ENCODE data around the gene WASL. TPM values are rescaled to one million over a fixed set of nuclear protein-coding genes. Genes with fewer than 3 reads are reported as not detected.
A peak's percentile ranks its signal among the peaks of the same experiment; 100 is the strongest.

WASL gene
- total and polyA plus RNA-seq, 3 donors from 2014 or later = 43.3 to 69.3 (median 62.6) TPM

DNA sequence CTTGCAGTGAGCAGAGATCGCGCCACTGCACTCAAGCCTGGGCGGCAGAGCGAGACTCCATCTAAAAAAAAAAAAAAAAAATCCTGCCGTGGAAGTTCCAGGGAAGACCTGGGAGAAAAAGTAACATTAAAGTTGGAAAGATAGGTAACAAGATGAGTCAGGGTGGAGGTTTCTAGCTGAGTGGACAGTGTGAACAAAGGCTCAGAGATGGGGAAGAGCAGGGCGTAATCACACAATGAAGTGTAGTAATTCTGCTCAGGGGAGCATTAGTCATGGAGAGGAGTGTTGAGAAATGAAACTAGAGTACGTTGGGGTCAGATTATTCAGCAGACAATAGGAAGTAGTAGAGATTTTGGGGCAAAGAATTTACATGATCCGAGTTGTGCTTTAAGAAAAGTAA, 21.6 kb upstream of the WASL start:
- Histone ChIP-seq H3K27me3 (no peaks in the 10 kb centered on the region), H3K9me3 (no peaks in the 10 kb centered on the region), H3K4me3 (peak overlapping the region in 1 of 2 donors; percentile 23), H3K27ac (no peak overlapping the region), H3K36me3 (ENCODE audit: low read depth, missing control alignments) (no peaks in the 10 kb centered on the region), H3K4me1 (no peaks in the 10 kb centered on the region)
- no peak for DNase-seq
- TF ChIP-seq CTCF (IDR thresholded peaks at IDR 0.05) = no peak
- TF ChIP-seq POLR2A (IDR thresholded peaks at IDR 0.05) = no peak
- WGBS, 2 donors = 62 to 72% methylated on average over 8 of the region's 8 CpGs
- intact Hi-C loops (cut with DNase I; ENCODE audit: low total_unique reads) = no loop called here

GRCh38 chr7:123769371-123769770, 20.6 kb upstream of the WASL start:
- Histone ChIP-seq H3K4me1 (no peaks in the 10 kb centered on the region), H3K27ac (no peak overlapping the region), H3K27me3 (no peaks in the 10 kb centered on the region), H3K36me3 (ENCODE audit: low read depth, missing control alignments) (no peaks in the 10 kb centered on the region), H3K9me3 (no peaks in the 10 kb centered on the region), H3K4me3 (no peak overlapping the region)
- WGBS, 2 donors = 66 to 70% methylated on average over 3 of the region's 3 CpGs
- peak; percentile 34 for DNase-seq
- intact Hi-C loops (cut with DNase I; ENCODE audit: low total_unique reads) = no loop called here
- TF ChIP-seq POLR2A (IDR thresholded peaks at IDR 0.05) = no peak
- no peak for TF ChIP-seq CTCF (IDR thresholded peaks at IDR 0.05)

- no peak for DNase-seq
- 88 to 94% methylated on average over 3 of the region's 3 CpGs for WGBS, 2 donors
- TF ChIP-seq POLR2A (IDR thresholded peaks at IDR 0.05) = no peak
- no peak for TF ChIP-seq CTCF (IDR thresholded peaks at IDR 0.05)
- Histone ChIP-seq H3K36me3 (ENCODE audit: low read depth, missing control alignments) (no peaks in the 10 kb centered on the region), H3K4me1 (no peaks in the 10 kb centered on the region), H3K9me3 (no peaks in the 10 kb centered on the region), H3K27me3 (no peaks in the 10 kb centered on the region), H3K4me3 (no peak overlapping the region), H3K27ac (no peak overlapping the region)
- intact Hi-C loops (cut with DNase I; ENCODE audit: low total_unique reads) = no loop called here
Observed at GRCh38 chr7:123768493-123768892, 19.7 kb upstream of the WASL start.

- intact Hi-C loops (cut with DNase I; ENCODE audit: low total_unique reads) = no loop called here
Observed at GRCh38 chr7:123763191-123763661, 14.4 kb upstream of the WASL start.

More at GRCh38 chr7:123763191-123763661, 14.4 kb upstream of the WASL start:
- Histone ChIP-seq H3K4me1 (peaks cover 2% of the 10 kb centered on the region), H3K9me3 (no peaks in the 10 kb centered on the region), H3K36me3 (ENCODE audit: low read depth, missing control alignments) (no peaks in the 10 kb centered on the region), H3K4me3 (peak overlapping the region; percentile 42 to 52), H3K27ac (peak overlapping the region in 1 of 2 donors; percentile 42), H3K27me3 (no peaks in the 10 kb centered on the region)
- WGBS, 2 donors = 72 to 78% methylated on average over 21 to 38 of the region's 43 CpGs
- DNase-seq = peak; percentile 47
- no peak for TF ChIP-seq POLR2A (IDR thresholded peaks at IDR 0.05)
- no peak for TF ChIP-seq CTCF (IDR thresholded peaks at IDR 0.05)

All from testis (tissue), 3 donors.